Fibroblast of the aortic adventitia (primary cell): ENCODE data around the gene WIPF2. TPM values are rescaled to one million over a fixed set of nuclear protein-coding genes. Genes with fewer than 3 reads are reported as not detected.
A peak's percentile ranks its signal among the peaks of the same experiment; 100 is the strongest.

Source experiments
- DNase-seq: peaks from one replicate; pipeline ENCODE4 v3.0.0-alpha.2; 2010; ENCODE audit warnings: low read depth
- H3K4me3 ChIP-seq: 2 replicates; pipeline ENCODE4 v1.5.1; 2011; ENCODE audit warnings: low read depth, mild to moderate bottlenecking, control low read depth, low read length, moderate library complexity
- total RNA-seq: library from RNA; depleted of rRNA; stranded (reverse); fragments of >200 nt; gene quantifications from 2 replicates; pipeline ENCODE4 v1.2.3, GENCODE V29; 2012; ENCODE audit warnings: low replicate concordance
- TF ChIP-seq, protein P1 (sequence below): IDR thresholded peaks from 2 replicates; pipeline ENCODE4 v1.5.1; 2011; ENCODE audit warnings: mild to moderate bottlenecking, low read length, control low read depth, inconsistent platforms; ENCODE audit not compliant: insufficient read depth

The WIPF2 gene
- total RNA-seq, 1 donor, result 9.6 TPM

DNA sequence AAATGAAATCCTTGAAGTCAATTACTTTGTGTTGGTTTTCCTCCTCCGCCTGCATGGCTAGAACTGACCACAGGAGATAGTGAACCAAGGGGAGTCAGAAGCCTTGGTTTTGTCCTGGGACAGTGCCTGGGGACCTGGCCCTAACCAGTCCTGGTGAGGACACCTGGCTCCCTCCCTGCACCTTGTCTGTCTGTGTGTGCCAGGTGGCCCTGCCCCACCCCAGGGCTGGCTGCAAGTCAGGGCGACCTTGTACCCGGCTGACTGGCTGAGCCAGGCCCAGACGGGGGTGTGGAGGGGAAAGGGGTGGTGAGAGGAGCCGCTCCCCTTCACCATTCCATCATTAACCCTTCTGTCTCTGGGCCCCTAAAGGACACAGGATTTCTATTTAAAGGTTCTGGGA, 38.4 kb upstream of the WIPF2 start:
- H3K4me3 ChIP-seq, result no peak overlapping the region
- DNase-seq, result no peak
- TF ChIP-seq, protein P1, sequence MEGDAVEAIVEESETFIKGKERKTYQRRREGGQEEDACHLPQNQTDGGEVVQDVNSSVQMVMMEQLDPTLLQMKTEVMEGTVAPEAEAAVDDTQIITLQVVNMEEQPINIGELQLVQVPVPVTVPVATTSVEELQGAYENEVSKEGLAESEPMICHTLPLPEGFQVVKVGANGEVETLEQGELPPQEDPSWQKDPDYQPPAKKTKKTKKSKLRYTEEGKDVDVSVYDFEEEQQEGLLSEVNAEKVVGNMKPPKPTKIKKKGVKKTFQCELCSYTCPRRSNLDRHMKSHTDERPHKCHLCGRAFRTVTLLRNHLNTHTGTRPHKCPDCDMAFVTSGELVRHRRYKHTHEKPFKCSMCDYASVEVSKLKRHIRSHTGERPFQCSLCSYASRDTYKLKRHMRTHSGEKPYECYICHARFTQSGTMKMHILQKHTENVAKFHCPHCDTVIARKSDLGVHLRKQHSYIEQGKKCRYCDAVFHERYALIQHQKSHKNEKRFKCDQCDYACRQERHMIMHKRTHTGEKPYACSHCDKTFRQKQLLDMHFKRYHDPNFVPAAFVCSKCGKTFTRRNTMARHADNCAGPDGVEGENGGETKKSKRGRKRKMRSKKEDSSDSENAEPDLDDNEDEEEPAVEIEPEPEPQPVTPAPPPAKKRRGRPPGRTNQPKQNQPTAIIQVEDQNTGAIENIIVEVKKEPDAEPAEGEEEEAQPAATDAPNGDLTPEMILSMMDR, result no peak

DNA sequence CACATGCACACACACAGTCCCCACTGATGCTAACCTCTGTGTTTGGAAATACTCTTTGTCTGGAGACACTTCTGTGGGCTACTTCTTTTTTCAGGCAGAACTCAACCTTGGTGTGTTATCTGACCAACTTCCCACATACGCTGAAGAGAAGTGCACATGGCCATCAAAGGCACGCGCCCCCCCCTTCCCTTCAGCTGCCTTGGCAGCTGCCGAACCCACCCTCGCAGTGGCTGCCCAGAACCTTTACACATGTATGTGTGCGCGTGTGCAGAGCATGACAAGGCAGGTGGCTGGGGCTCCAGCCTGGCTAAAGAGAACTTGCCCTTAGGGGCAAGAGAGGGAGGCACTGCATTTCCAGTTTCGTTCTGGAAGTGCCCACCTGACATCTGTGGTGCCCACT, 37.9 kb upstream of the WIPF2 start:
- no peak overlapping the region for H3K4me3 ChIP-seq
- TF ChIP-seq, protein P1, result no peak
- DNase-seq, result no peak

- no peak overlapping the region for H3K4me3 ChIP-seq
- DNase-seq, result no peak
Observed at GRCh38 chr17:40182606-40183005, 36.5 kb upstream of the WIPF2 start.

DNA sequence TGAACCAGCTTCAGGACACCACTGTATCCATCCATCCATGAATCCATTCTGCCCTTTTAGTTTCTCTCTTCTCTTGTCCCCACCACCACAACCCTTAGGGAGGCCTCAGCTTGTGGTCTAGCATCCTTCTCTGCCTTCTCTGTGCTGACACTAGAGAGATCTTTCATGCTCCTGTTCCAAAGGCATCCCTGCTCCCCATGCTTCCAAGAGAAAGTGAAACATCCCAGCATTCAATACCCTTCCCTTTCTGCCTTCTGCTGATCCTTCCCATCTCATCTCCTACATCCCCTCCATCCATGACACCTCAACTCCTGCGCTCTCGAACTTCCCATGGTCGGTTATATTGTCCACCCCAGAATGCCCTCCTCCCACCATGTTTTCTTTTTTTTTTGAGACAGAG, 31.9 kb upstream of the WIPF2 start:
- DNase-seq, result no peak
- H3K4me3 ChIP-seq, result no peak overlapping the region
- TF ChIP-seq, protein P1, result no peak

More at GRCh38 chr17:40182606-40183005, 36.5 kb upstream of the WIPF2 start:
- TF ChIP-seq, protein P1, result no peak

- TF ChIP-seq, protein P1, result no peak
- no peak for DNase-seq
- no peak overlapping the region for H3K4me3 ChIP-seq
Observed at GRCh38 chr17:40188694-40189093, 30.4 kb upstream of the WIPF2 start.

DNA sequence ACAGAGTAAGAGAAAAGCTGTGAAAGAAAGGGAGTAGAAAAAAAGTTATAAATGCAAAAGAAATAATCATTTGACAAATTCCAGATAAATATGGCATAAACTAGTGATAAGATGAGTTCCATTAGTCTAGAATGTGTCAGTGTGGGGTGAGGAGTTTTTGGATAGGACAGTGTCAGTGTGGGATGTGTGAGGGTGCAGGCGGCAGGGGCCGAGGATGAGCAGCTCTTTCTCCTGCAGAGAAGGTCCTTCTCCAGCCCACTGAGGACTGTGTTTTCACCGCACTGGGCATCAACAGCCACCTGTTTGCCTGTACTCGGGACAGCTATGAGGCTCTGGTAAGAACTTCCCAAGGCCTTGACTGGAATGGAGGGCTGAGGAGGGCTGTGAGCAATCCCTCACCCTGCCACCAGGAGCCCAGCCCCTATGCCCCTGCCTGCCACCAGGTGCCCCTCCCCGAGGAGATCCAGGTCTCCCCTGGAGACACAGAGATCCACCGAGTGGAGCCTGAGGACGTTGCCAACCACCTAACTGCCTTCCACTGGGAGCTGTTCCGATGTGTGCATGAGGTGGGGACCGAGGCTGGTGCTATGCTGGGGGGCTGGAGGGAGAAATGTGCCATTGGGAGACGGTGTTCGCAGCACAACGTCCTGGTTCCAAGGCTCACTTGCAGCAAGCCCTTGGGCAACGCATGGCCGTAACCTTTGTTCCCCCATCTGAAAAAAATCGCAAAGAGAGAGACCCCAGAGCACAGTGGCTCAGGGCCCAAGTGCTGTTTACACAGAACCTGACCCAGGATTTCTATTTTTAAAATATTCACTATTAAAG, 28.7 kb upstream of the WIPF2 start:
- TF ChIP-seq, protein P1, result peak; percentile 35
- no peak for DNase-seq
- no peak overlapping the region for H3K4me3 ChIP-seq
